RCC 7860 (cell line): ENCODE measurements around the gene ETNK2.

Experiments
- DNase-seq: peaks from one replicate; pipeline ENCODE4 v3.0.0-alpha.2; 2015; ENCODE audit warnings: low spot score
- FAIRE-seq: peaks from 2 replicates; lab custom pipeline; 2012; peaks lifted over from hg19 to GRCh38; lab: Jason Lieb, UNC

The ETNK2 gene

DNA sequence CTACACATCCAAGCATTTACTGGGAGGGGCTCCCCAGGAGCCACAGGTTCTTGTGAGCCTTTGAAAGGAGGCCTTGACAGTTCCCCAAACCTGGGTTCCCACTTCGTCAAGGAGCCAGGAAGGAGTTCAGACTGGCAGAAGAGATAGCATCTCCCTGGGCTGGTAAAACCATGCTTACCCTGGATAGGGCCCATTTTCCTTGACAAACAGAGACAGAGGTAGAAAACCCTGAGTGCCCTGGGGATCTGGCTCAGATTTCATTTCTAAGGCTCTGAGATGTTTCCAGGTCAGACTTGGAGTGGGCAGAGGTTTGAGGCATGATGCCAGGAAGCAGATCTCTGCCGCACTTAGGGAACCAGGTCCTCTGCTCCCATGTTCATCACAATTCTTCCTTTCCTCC, 2.7 kb downstream of the ETNK2 start:
- no peak for DNase-seq
- no peak for FAIRE-seq

DNA sequence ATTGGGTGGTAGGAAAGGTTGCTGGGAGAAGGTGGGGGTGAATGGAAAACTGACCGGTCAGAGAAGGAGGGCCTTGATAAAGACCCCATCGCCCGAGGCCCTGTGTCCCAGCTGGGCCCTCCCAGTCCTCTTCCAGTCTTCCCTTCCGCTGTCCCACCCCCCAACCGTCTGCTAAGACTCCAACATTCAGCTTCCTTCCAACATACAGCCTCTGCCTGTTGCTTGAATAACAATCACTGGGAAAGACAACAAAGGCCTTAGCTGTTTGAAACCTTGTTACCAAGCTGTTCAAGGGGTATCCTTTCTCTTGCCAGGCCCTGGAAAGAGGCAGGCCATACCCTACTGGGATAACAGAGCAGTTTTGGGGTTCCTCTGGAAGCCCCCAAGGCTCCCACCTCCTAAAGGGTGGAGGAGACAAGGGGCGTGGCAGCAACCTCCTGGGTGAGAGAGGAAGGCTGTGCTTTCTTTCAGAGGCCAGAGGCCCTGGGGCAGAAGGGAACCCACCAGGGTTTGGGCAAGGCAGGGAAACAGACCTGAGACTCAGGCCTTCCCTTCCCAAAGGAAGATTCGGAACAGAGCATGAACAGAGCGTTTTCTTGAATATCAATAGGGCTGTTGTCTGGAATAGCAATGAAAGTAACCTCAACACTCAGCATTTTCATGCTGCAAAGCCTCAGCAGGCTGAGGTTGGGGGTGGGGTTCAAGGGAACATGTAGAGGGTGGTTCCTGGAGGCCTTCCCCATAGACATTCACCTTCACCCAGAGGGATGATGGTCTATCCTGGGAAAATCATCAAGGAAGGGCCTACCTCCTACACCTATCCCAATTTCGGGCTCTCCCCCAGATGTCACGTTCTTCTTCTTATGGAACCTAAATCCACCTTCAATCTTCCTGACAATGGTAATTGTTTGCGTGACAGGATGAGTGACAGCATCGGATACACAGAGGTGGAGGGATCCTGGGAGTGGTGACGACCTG, 4.1 kb downstream of the ETNK2 start:
- no peak for DNase-seq
- FAIRE-seq, result no peak

DNA sequence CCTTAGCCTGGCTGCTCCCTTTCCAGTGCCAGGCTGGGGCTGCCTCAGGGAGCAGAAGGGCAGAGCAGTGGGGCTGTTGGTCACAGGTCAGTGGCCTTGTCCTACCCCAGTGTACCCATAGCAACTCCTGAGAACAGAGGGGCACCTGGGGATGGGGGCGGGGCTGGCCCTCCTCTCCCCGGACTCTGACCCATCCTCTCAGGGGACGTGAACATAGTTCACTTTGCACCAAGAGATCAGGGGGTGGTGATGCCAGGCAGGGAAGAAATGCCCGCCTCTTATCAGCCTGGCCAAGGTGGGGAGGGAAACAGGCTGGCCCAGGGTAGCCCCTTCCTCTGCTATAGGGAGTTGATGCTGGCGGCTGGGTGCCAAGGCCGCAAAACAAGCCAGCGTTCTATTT, 4.9 kb downstream of the ETNK2 start:
- FAIRE-seq (no peak), DNase-seq (no peak)

DNA sequence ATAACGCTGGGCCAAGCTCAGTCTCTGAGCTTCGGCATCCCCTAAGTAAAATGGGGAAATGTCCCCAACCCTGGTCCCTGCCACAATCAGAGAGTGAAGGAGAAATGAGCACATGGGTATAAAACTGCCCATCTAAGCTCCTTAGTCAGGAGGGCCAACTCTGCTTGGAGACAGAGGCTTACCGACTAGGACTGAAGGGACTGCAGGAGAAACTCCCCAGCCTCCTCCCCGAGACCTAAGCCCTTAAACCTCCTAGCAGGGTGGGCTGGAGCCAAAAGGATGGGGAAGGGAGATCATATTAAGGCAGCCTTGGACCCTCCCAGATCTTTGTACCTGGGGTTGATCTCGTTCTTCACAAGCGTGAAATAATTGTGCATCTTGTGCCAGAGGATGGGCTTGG, 5.5 kb downstream of the ETNK2 start:
- no peak for DNase-seq
- no peak for FAIRE-seq

DNA sequence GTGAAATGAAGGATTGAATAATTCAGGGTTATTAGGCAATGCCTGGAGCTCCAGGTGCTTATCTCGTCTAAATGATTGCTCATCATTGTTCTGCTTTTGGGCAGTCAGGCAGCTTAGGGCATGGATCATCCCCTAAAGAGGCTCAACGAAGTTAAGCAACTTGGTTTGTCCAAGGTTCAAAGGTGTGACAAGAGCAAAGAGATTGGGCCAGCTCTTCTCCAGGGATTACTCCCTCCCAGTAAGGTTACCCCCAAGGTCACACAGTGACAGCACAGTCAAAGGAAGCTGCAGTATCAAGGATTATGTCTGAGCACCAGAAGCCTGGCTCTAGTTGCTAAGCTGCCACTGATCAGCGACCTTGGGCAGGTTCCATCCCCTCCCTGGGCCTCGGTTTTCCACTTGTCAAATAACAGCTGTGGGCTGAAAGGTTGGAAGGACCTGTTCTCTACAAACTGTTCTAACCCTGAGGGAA, 6.8 kb downstream of the ETNK2 start:
- FAIRE-seq (no peak), DNase-seq (no peak)

DNA sequence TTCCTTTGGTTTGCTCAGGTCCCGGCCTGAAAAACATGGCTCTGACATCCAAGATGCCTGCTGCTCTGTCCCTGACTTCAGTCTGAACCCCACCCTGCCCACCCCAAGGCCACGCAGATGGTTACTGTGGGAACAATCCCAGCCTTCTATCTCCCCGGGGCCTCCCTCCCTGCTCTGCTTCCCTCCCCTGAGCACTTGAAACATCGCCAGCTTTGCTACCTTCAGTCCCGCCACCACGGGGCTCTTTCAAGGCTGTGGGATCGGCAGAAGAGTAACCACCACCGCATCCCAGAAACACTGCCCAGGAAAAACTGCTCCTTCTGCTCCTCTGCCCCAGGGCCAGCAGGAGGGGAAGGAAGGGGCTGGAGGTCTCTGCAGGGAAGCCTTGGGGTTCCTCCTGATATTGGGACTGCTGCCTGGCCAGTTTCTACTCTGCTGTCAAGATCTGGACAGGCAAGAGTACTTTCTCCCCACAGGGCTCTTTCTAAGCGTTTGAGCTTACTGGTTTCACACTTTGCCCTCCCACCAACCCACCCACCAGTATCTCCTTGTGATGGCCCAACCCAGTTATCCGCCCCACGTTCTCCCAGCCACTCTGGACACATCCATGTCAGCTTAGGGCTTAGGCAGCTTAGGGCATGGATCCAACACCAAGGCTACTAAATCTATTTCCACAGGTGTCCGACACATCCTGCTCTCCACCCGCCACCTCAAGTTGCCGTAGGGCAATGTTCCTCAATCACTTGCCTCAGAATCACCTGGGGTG, 8.4 kb downstream of the ETNK2 start:
- FAIRE-seq (no peak), DNase-seq (no peak)

DNA sequence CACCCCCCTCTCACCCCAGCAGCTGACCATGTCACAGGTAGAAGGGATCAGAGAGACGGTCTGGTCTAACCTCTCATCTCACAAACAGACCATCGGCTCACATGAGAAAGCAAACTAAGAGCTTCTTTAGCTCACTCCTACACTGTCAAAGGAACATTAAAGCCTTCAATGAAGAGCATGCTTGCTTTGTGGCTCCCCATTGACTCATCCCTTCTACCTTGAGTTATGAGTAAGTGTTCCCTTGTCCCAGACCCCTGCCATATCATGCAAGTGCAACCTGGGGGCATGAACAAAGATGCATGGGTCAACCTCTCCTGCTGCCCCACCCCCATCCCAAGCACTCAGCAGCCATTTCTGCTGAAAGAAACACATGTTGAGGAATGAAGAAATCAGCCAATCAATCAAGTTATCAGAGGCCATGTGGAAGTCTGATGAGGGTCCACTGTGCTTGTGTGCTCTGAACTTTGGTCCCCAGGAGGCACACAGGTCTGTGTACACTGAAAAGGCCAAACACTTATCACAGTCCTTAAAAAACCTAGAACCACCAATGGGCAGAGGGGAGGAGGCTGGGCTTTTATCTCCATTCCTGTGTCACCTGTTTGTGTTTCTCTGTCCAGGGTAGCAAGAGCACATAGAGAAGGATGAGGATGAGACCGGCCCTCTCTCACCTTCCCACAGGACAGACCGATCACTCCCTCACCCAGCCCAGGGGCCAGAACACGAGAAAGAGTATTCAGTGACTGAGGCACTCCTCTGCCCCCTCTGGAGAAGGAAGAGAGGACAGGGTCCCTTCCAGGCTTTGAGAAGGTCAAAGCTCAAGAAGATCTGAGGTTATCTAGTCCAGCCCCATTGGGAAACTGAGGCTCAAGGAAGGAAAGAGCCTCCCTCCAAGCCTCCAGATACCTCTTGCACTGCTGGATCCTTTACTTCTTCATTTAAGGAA, 9.5 kb downstream of the ETNK2 start:
- FAIRE-seq, result no peak
- DNase-seq, result no peak

DNA sequence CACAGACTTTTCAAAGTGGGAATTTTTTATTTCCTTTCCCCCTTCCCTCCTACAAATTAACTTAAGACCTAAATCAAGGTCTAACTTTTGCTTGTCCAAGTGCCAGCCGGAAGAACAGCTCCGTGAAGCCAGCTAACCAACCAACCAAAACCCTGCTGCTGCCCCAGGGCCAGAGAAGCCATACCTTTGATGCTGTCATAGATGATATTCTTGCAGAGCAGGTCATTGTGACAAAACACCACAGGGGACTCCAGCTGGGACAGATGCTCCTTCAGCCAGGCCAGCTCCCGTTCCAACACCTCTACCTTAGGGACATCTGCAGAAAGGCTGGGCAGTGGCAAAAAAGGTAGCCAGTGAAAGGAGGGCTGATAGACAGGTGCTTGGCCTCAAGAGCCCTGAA, 10.7 kb downstream of the ETNK2 start:
- no peak for FAIRE-seq
- no peak for DNase-seq

DNA sequence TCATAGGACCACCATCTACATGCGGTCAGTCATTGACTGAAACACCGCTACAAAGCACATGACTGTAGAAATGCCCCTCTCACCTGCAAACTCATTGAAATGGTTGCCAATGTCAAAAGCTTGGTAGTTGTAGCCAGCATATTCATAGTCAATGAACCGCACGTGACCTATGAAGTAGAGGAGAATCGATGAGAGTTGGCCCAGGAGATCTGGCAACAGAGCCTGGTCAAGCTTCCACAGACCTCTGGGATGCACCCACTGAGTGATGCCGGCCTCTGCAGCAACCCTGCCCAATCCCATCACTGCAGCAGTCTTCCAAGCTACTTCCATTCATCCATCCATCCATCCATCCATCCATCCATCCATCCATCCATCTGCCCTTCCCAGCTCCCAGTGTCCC, 11.9 kb downstream of the ETNK2 start:
- FAIRE-seq (no peak), DNase-seq (no peak)

DNA sequence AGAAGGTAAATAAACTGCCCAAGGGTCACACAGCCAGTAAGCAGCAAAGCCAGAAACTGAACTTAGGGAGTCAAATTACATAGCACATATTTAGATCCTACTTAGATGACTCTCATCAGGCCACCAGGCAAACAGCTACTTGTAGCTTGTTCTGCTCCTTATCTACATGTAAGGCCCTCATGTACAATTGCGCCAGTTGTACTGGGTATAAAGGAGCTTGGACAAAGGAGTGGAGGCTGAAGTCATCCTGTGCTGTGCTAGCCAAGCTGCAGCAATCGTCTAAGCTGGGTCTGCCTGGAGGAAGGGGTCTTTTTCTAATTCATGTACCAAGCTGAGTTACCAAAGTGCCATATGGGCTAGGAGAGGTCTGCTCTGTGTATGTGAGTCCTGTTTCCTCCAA, 12.8 kb downstream of the ETNK2 start:
- DNase-seq (no peak), FAIRE-seq (no peak)

DNA sequence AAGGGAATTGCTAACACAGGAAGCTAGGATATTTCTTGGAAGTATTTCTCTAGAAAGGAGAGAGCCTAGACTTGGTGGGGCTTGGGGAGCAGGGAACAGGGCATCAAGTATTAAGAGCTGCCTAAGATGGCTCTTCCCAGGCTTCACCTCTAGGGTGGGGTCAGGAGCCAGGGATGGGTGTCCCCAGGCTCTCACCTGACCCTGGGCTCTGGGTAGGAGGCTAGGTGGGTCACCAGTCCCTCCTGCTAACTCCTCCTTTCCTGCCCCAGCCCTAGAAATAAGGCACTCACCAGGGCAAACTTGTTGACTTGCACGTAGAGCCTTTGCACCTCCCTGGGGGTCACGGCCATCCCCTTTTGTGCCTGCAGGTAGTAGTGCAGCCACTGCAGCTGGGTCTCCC, 15.0 kb downstream of the ETNK2 start:
- FAIRE-seq (no peak), DNase-seq (no peak)

DNA sequence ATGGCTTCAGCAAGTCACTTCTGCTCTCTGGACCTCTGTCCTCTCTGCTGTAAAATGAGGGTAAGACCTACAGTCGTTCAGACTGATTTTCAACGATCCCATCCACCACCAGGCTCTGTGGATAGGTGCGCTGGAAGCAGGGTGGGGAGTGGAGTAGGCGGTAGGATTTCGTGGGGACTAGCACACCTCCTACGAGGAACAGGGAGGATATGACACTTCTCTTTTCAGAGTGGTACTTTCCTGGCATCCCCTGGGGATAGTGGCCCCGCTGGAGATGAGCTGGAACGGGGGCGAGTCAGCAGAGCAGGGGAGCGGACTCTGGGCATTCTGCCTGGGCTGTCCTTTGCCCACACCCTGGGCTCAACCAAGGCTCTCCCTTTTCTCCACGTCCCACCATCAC, 17.7 kb downstream of the ETNK2 start:
- FAIRE-seq (no peak), DNase-seq (no peak)

DNA sequence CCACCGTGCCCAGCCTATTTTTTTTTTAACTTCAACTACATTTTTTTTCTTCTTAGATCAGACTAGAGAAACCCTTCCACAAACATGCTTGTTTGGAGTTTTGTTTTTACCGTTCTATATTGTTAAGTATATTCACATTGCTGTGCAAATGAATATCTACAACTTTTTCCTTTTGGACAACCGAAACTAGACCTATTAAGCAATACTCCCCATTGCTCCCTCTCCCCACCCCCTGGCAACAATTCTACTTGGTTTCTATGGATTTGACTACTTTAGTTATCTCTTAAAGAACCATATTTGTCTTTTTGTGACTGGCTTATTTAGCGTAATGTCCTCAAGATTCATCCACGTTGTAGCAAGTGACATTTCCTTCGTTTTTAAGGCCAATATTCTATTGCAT, 19.1 kb downstream of the ETNK2 start:
- DNase-seq, result no peak
- no peak for FAIRE-seq

DNA sequence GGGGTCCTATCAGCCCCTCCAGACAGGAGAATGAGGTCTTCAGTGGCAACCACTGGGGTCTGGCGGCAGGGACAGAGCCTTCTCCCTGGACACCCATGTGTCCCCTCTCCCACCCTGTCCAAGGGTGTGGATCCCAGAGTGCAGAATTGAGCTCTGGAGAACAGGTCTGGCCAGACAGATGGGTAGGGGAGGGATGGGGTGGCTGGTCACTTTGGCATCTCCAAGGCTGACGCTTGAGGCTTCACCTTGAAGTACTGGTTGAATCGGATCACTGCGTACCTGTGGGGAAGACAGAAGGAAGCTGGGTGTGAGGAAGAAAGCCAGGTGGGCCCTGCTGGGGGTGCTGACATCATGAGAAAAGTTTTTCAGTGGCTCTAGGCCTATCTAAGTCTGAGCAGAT, 19.9 kb downstream of the ETNK2 start:
- FAIRE-seq, result no peak
- DNase-seq, result no peak

DNA sequence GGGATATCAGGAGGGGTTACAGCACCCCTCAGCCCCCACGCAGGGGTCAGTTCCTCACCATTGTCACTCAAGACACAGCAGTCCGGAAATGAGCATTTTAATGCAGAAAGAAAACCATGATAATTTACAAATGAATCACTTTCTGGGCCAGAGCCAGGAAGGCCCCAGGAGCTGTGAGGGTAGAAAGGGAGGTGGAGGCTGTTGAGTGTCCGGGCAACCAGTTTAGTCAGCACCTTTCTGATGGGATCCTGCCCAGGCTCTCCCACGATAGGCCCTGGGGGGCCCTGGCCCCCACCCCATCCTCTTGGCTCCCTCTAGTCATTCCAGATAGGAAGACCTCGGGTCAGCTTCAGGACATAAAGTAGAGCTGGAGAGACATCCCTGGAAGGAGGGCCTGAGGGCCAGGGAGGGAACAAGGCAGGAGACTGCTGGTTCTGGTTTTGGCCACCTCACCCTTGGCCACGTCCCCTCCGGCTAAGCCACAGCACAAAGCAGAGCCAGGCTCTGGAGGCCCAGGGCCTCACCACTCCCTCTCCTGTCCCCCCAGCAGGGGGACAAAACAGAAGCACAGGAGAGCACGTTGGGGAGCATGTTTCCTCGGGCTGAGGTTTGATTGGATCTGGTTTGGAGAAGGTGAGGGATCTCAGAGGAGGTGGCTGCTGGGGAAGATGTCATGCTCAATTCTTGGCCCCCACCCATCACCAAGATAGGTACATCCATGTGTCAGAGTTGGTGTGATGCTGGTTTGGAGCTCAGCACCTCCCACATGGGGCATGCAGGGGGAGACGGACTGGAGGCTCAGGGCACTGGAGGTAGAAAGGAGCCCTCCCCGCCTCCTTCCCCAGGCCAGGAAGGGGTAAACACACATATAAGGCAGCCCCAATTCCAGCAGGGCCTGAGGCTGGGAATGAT, 20.6 kb downstream of the ETNK2 start:
- peak; percentile 87 for DNase-seq

DNA sequence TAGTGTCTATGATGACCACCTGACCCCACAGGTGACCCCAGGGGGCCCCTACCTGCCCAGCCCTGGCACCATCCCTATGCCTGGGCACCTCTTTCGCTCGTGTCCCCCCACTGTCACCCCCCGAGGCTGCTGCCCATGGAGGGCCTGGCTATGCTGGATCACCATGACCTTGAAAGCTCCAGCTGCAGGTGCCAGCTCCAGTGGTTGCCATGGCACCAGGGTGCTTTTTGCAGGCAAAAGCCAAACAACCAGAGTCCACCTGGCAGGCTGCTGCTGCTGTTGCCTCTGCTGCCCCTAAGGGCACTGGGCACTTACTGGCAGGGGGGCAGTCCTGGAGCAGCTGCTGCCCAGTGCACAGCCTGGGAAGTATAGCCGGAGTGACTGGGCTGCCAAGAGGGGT, 21.7 kb downstream of the ETNK2 start:
- FAIRE-seq, result no peak
- no peak for DNase-seq

More for the DNA sequence above, 20.6 kb downstream of the ETNK2 start:
- FAIRE-seq, result peak; percentile 90

DNA sequence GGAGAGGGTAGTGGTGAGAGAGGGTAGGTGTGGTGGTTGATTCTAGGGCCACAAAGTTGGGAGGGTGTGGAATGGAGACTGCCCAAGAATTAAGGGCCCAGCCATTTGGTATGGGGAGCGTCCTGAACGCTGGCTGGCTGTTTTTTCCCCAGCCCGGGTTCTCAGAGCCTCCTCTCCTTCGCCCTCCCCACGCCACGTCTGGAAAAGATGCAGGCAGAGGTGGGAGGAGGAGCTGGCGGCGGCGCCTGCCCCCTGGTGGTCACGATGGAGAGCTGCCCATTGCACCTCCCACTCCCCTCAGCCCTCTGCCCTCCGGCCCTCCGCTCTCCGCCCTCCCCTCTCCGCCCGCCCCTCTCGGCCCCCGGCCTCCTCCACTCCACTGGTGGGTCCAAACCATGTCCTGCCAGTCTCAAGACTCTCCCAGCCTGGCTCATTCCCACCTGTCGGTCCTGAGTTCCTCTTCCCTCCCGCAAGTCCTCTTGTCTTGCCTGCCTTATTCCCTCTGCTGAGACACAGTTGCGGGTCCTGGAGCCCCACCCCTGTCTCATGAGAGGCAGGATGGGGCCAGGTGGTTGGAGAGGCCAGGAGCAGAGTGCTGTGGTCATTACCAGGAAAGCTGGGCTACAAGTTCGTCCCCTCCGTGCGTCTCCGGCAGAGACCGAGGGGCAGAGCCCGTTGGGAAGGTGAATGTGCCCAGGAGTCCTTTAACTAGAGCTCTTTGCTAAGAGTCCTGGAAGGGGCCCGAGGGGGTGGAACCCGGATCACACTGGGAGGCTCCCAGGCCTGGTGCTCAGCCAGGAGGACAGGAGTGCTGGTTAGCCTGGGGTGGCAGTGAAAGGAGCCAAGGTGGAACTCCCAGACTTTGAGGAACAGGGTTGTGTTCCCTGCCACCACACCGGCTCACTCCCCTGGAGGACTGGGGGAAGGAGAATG, 22.6 kb downstream of the ETNK2 start:
- DNase-seq, result peak; percentile 27
- FAIRE-seq, result no peak

DNA sequence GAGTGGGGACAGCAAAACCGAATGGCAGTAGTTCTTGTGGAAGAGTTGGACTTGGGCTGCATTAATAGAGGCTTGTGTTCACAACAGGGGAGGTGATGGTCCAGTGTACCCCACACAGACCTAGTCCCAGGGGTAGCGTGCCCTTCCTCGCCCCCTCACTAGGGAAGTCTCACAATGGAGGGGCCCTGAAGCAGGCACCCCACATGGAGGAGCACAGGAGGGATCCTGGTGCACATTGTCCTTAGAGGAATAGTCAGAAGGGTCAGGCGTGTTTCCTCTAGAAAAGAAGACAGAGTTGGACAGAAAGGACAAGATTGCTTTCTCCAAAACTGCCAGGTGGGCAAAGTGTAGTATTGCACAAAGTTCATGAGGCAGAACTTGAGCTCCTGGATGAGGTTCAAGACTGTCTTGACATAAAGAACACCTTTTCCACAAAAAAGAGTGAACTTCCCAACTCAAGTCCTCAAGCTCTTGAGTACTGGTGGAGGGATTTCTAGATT, 23.3 kb downstream of the ETNK2 start:
- DNase-seq (no peak), FAIRE-seq (no peak)
